Measurements from ENCODE around the gene DIPK1C.

Gene DIPK1C

GRCh38 chr18:74446631-74447403 lies 10.3 kb downstream of the DIPK1C start:
- FAIRE-seq, result no peak
- no peak for DNase-seq (ENCODE audit: insufficient read length, low spot score)
- TF ChIP-seq SPI1 (IDR thresholded peaks at IDR 0.05; ENCODE audit: low read depth, low read length), result no peak
- TF ChIP-seq PAX5 (IDR thresholded peaks at IDR 0.05; ENCODE audit: insufficient read depth, low read length, severe bottlenecking), result no peak
- TF ChIP-seq POU2F2 (IDR thresholded peaks at IDR 0.05; ENCODE audit: low read depth, low read length), result no peak
- no peak for TF ChIP-seq POLR2AphosphoS5 (IDR thresholded peaks at IDR 0.05; ENCODE audit: low read depth, low read length)
- no peak for TF ChIP-seq POLR2A (IDR thresholded peaks at IDR 0.05; ENCODE audit: low read depth, low read length)
- no peak for TF ChIP-seq TAF1 (IDR thresholded peaks at IDR 0.05; ENCODE audit: low read depth, low read length)

GRCh38 chr18:74446178-74446577 lies 10.9 kb downstream of the DIPK1C start:
- FAIRE-seq (no peak), DNase-seq (ENCODE audit: insufficient read length, low spot score) (no peak)
- TF ChIP-seq TAF1 (IDR thresholded peaks at IDR 0.05; ENCODE audit: low read depth, low read length) (no peak), POU2F2 (IDR thresholded peaks at IDR 0.05; ENCODE audit: low read depth, low read length) (no peak), POLR2AphosphoS5 (IDR thresholded peaks at IDR 0.05; ENCODE audit: low read depth, low read length) (no peak), SPI1 (IDR thresholded peaks at IDR 0.05; ENCODE audit: low read depth, low read length) (no peak), POLR2A (IDR thresholded peaks at IDR 0.05; ENCODE audit: low read depth, low read length) (no peak), PAX5 (IDR thresholded peaks at IDR 0.05; ENCODE audit: insufficient read depth, low read length, severe bottlenecking) (no peak)

- TF ChIP-seq POLR2AphosphoS5 (IDR thresholded peaks at IDR 0.05; ENCODE audit: low read depth, low read length) (no peak), TAF1 (IDR thresholded peaks at IDR 0.05; ENCODE audit: low read depth, low read length) (no peak), SPI1 (IDR thresholded peaks at IDR 0.05; ENCODE audit: low read depth, low read length) (no peak), POLR2A (IDR thresholded peaks at IDR 0.05; ENCODE audit: low read depth, low read length) (no peak), POU2F2 (IDR thresholded peaks at IDR 0.05; ENCODE audit: low read depth, low read length) (no peak), PAX5 (IDR thresholded peaks at IDR 0.05; ENCODE audit: insufficient read depth, low read length, severe bottlenecking) (no peak)
- DNase-seq (ENCODE audit: insufficient read length, low spot score) (no peak), FAIRE-seq (no peak)
Observed at GRCh38 chr18:74445585-74445984, 11.5 kb downstream of the DIPK1C start.

GRCh38 chr18:74444104-74444503 lies 13.0 kb downstream of the DIPK1C start:
- no peak for TF ChIP-seq POU2F2 (IDR thresholded peaks at IDR 0.05; ENCODE audit: low read depth, low read length)
- TF ChIP-seq POLR2A (IDR thresholded peaks at IDR 0.05; ENCODE audit: low read depth, low read length), result no peak
- no peak for TF ChIP-seq PAX5 (IDR thresholded peaks at IDR 0.05; ENCODE audit: insufficient read depth, low read length, severe bottlenecking)
- no peak for TF ChIP-seq SPI1 (IDR thresholded peaks at IDR 0.05; ENCODE audit: low read depth, low read length)
- TF ChIP-seq POLR2AphosphoS5 (IDR thresholded peaks at IDR 0.05; ENCODE audit: low read depth, low read length), result no peak
- no peak for TF ChIP-seq TAF1 (IDR thresholded peaks at IDR 0.05; ENCODE audit: low read depth, low read length)
- DNase-seq (ENCODE audit: insufficient read length, low spot score), result no peak
- no peak for FAIRE-seq

GRCh38 chr18:74440808-74441427 lies 16.2 kb downstream of the DIPK1C start:
- FAIRE-seq, result no peak
- DNase-seq (ENCODE audit: insufficient read length, low spot score), result no peak
- TF ChIP-seq PAX5 (IDR thresholded peaks at IDR 0.05; ENCODE audit: insufficient read depth, low read length, severe bottlenecking), result no peak
- TF ChIP-seq POLR2A (IDR thresholded peaks at IDR 0.05; ENCODE audit: low read depth, low read length), result no peak
- TF ChIP-seq SPI1 (IDR thresholded peaks at IDR 0.05; ENCODE audit: low read depth, low read length), result no peak
- TF ChIP-seq TAF1 (IDR thresholded peaks at IDR 0.05; ENCODE audit: low read depth, low read length), result no peak

GRCh38 chr18:74438091-74438490 lies 19.0 kb downstream of the DIPK1C start:
- no peak for DNase-seq (ENCODE audit: insufficient read length, low spot score)
- TF ChIP-seq TAF1 (IDR thresholded peaks at IDR 0.05; ENCODE audit: low read depth, low read length), result no peak
- TF ChIP-seq POU2F2 (IDR thresholded peaks at IDR 0.05; ENCODE audit: low read depth, low read length), result no peak
- no peak for TF ChIP-seq SPI1 (IDR thresholded peaks at IDR 0.05; ENCODE audit: low read depth, low read length)
- TF ChIP-seq POLR2A (IDR thresholded peaks at IDR 0.05; ENCODE audit: low read depth, low read length), result no peak
- TF ChIP-seq PAX5 (IDR thresholded peaks at IDR 0.05; ENCODE audit: insufficient read depth, low read length, severe bottlenecking), result no peak
- no peak for TF ChIP-seq POLR2AphosphoS5 (IDR thresholded peaks at IDR 0.05; ENCODE audit: low read depth, low read length)
- no peak for FAIRE-seq

GRCh38 chr18:74436158-74436769 lies 20.8 kb downstream of the DIPK1C start:
- no peak for TF ChIP-seq SPI1 (IDR thresholded peaks at IDR 0.05; ENCODE audit: low read depth, low read length)
- TF ChIP-seq POLR2AphosphoS5 (IDR thresholded peaks at IDR 0.05; ENCODE audit: low read depth, low read length), result no peak
- no peak for TF ChIP-seq TAF1 (IDR thresholded peaks at IDR 0.05; ENCODE audit: low read depth, low read length)
- TF ChIP-seq PAX5 (IDR thresholded peaks at IDR 0.05; ENCODE audit: insufficient read depth, low read length, severe bottlenecking), result no peak
- no peak for TF ChIP-seq POLR2A (IDR thresholded peaks at IDR 0.05; ENCODE audit: low read depth, low read length)
- no peak for TF ChIP-seq POU2F2 (IDR thresholded peaks at IDR 0.05; ENCODE audit: low read depth, low read length)
- no peak for FAIRE-seq
- no peak for DNase-seq (ENCODE audit: insufficient read length, low spot score)

GRCh38 chr18:74435740-74436139 lies 21.4 kb downstream of the DIPK1C start:
- TF ChIP-seq POU2F2 (IDR thresholded peaks at IDR 0.05; ENCODE audit: low read depth, low read length), result no peak
- no peak for TF ChIP-seq PAX5 (IDR thresholded peaks at IDR 0.05; ENCODE audit: insufficient read depth, low read length, severe bottlenecking)
- no peak for TF ChIP-seq POLR2A (IDR thresholded peaks at IDR 0.05; ENCODE audit: low read depth, low read length)
- no peak for TF ChIP-seq SPI1 (IDR thresholded peaks at IDR 0.05; ENCODE audit: low read depth, low read length)
- no peak for TF ChIP-seq POLR2AphosphoS5 (IDR thresholded peaks at IDR 0.05; ENCODE audit: low read depth, low read length)
- no peak for TF ChIP-seq TAF1 (IDR thresholded peaks at IDR 0.05; ENCODE audit: low read depth, low read length)
- FAIRE-seq (no peak), DNase-seq (ENCODE audit: insufficient read length, low spot score) (no peak)

- FAIRE-seq (no peak), DNase-seq (ENCODE audit: insufficient read length, low spot score) (no peak)
- TF ChIP-seq TAF1 (IDR thresholded peaks at IDR 0.05; ENCODE audit: low read depth, low read length) (no peak), POLR2AphosphoS5 (IDR thresholded peaks at IDR 0.05; ENCODE audit: low read depth, low read length) (no peak), PAX5 (IDR thresholded peaks at IDR 0.05; ENCODE audit: insufficient read depth, low read length, severe bottlenecking) (no peak), SPI1 (IDR thresholded peaks at IDR 0.05; ENCODE audit: low read depth, low read length) (no peak), POLR2A (IDR thresholded peaks at IDR 0.05; ENCODE audit: low read depth, low read length) (no peak), POU2F2 (IDR thresholded peaks at IDR 0.05; ENCODE audit: low read depth, low read length) (no peak)
Observed at GRCh38 chr18:74434466-74434865, 22.6 kb downstream of the DIPK1C start.

All from GM12891 (cell line).